H9 (cell line): ENCODE results near the gene CAV2. TPM values are rescaled to one million over a fixed set of nuclear protein-coding genes. Genes with fewer than 3 reads are reported as not detected.

Source experiments
- DNase-seq: peaks from one replicate; pipeline ENCODE4 v3.0.0-alpha.2; 2017
- H2AFZ ChIP-seq: one replicate; pipeline ENCODE4 v1.6.1; 2013; ENCODE audit warnings: mild to moderate bottlenecking, low read length, control low read depth, moderate library complexity
- H2AK5ac ChIP-seq: 2 replicates; pipeline ENCODE4 v1.6.1; 2013; ENCODE audit warnings: low read length, control low read depth, mixed read lengths; ENCODE audit not compliant: insufficient read length
- H2BK120ac ChIP-seq: one replicate; pipeline ENCODE4 v1.6.1; 2013; ENCODE audit warnings: low read depth, mild to moderate bottlenecking, low read length, control low read depth, inconsistent platforms; ENCODE audit not compliant: poor library complexity, severe bottlenecking
- H2BK12ac ChIP-seq: 2 replicates; pipeline ENCODE4 v1.6.1; 2013; ENCODE audit warnings: low read length, control low read depth, mixed read lengths, low read depth; ENCODE audit not compliant: insufficient read length
- H2BK15ac ChIP-seq: 2 replicates; pipeline ENCODE4 v1.6.1; 2013; ENCODE audit warnings: low read depth, low read length, control low read depth
- H2BK20ac ChIP-seq: one replicate; pipeline ENCODE4 v1.6.1; 2013; ENCODE audit warnings: low read depth, mild to moderate bottlenecking, low read length, control low read depth, inconsistent platforms; ENCODE audit not compliant: poor library complexity, severe bottlenecking
- H2BK5ac ChIP-seq: 2 replicates; pipeline ENCODE4 v1.6.1; 2013; ENCODE audit warnings: low read length, control low read depth, mixed read lengths; ENCODE audit not compliant: insufficient read length
- H3K14ac ChIP-seq: 2 replicates; pipeline ENCODE4 v1.6.1; 2013; ENCODE audit warnings: low read length, control low read depth; ENCODE audit not compliant: insufficient read depth
- H3K18ac ChIP-seq: 2 replicates; pipeline ENCODE4 v1.6.1; 2013; ENCODE audit warnings: low read depth, mild to moderate bottlenecking, mixed read lengths, low read length, control low read depth; ENCODE audit not compliant: insufficient read length
- H3K23ac ChIP-seq: 2 replicates; pipeline ENCODE4 v1.6.1; 2013; ENCODE audit warnings: low read length, control low read depth, mixed read lengths, low read depth; ENCODE audit not compliant: insufficient read length
- H3K23me2 ChIP-seq: 2 replicates; pipeline ENCODE4 v1.6.1; 2013; ENCODE audit warnings: low read depth, mild to moderate bottlenecking, mixed read lengths, low read length, control low read depth; ENCODE audit not compliant: insufficient read length, poor library complexity, severe bottlenecking
- H3K27ac ChIP-seq: 2 replicates; pipeline ENCODE4 v1.5.1; 2013; ENCODE audit warnings: low read length, control low read depth, mixed read lengths, low read depth; ENCODE audit not compliant: insufficient read length
- H3K27me3 ChIP-seq: 2 replicates; pipeline ENCODE4 v1.6.1; 2013; ENCODE audit warnings: low read length, control low read depth, inconsistent platforms; ENCODE audit not compliant: insufficient read depth
- H3K4ac ChIP-seq: 2 replicates; pipeline ENCODE4 v1.6.1; 2013; ENCODE audit warnings: low read depth, mild to moderate bottlenecking, control low read depth, inconsistent platforms, low read length, moderate library complexity
- H3K4me1 ChIP-seq: 2 replicates; pipeline ENCODE4 v1.6.1; 2013; ENCODE audit warnings: low read length, control low read depth, inconsistent platforms; ENCODE audit not compliant: insufficient read depth
- H3K4me2 ChIP-seq: 2 replicates; pipeline ENCODE4 v1.6.1; 2013; ENCODE audit warnings: low read length, control low read depth, mixed read lengths; ENCODE audit not compliant: insufficient read length, insufficient read depth
- H3K56ac ChIP-seq: 2 replicates; pipeline ENCODE4 v1.6.1; 2013; ENCODE audit warnings: low read depth, mild to moderate bottlenecking, mixed read lengths, low read length, control low read depth; ENCODE audit not compliant: insufficient read length
- H3K79me1 ChIP-seq: 2 replicates; pipeline ENCODE4 v1.6.1; 2013; ENCODE audit warnings: low read depth, mild to moderate bottlenecking, moderate library complexity, low read length, control low read depth, inconsistent platforms; ENCODE audit not compliant: insufficient read depth, poor library complexity, severe bottlenecking
- H3K79me2 ChIP-seq: 2 replicates; pipeline ENCODE4 v1.6.1; 2013; ENCODE audit warnings: low read length, control low read depth, inconsistent platforms; ENCODE audit not compliant: insufficient read depth
- H3K9ac ChIP-seq: 2 replicates; pipeline ENCODE4 v1.6.1; 2013; ENCODE audit warnings: low read length, control low read depth, mixed read lengths; ENCODE audit not compliant: insufficient read length; ENCODE audit errors: extremely low read depth
- H3K9me3 ChIP-seq: one replicate; pipeline ENCODE4 v1.6.1; 2013; ENCODE audit warnings: low read depth, low read length, inconsistent platforms; ENCODE audit not compliant: control insufficient read depth
- H3T11ph ChIP-seq: one replicate; pipeline ENCODE4 v1.6.1; 2013; ENCODE audit warnings: mild to moderate bottlenecking, low read length, control low read depth, inconsistent platforms
- H4K20me1 ChIP-seq: one replicate; pipeline ENCODE4 v1.6.1; 2013; ENCODE audit not compliant: control insufficient read depth, insufficient read length, insufficient read depth
- H4K5ac ChIP-seq: 2 replicates; pipeline ENCODE4 v1.6.1; 2013; ENCODE audit warnings: low read depth, mild to moderate bottlenecking, mixed read lengths, low read length, control low read depth; ENCODE audit not compliant: insufficient read length
- H4K8ac ChIP-seq: replicated peaks from 2 replicates; pipeline ENCODE4 v1.6.1; 2013; ENCODE audit warnings: low read length, control low read depth, mixed read lengths, low read depth; ENCODE audit not compliant: insufficient read length
- H4K91ac ChIP-seq: 2 replicates; pipeline ENCODE4 v1.6.1; 2013; ENCODE audit warnings: low read depth, mild to moderate bottlenecking, moderate library complexity, mixed read lengths, low read length, control low read depth; ENCODE audit not compliant: insufficient read length
- H3K27ac Mint-ChIP-seq, 3 experiments: 2 replicates in 2 of 3; 3 replicates in 1 of 3; pipeline ENCODE4 v1.8.0; 2020 to 2021; ENCODE audit warnings: mixed read lengths in 3 of 3, mild to moderate bottlenecking in 1 of 3, moderate library complexity in 1 of 3
- H3K27me3 Mint-ChIP-seq: 2 replicates; pipeline ENCODE4 v1.8.0; 2021; ENCODE audit warnings: low read depth, mild to moderate bottlenecking, moderate library complexity, mixed read lengths
- H3K36me3 Mint-ChIP-seq, 3 experiments: 2 replicates in 2 of 3; 3 replicates in 1 of 3; pipeline ENCODE4 v1.8.0; 2020 to 2021; ENCODE audit warnings: low read depth in 3 of 3, mixed read lengths in 3 of 3; ENCODE audit not compliant: insufficient read depth in 1 of 3
- H3K4me1 Mint-ChIP-seq, 2 experiments: 2 replicates each; pipeline ENCODE4 v1.8.0; 2020; ENCODE audit warnings: mixed read lengths in 2 of 2
- H3K4me3 Mint-ChIP-seq, 2 experiments: 2 replicates in 1 of 2; 3 replicates in 1 of 2; pipeline ENCODE4 v1.8.0; 2020 to 2021; ENCODE audit warnings: mild to moderate bottlenecking in 2 of 2, mixed read lengths in 2 of 2, moderate library complexity in 1 of 2
- H3K9me3 Mint-ChIP-seq, 2 experiments: 2 replicates in 1 of 2; 3 replicates in 1 of 2; pipeline ENCODE4 v1.8.0; 2020; ENCODE audit warnings: mild to moderate bottlenecking in 2 of 2, mixed read lengths in 2 of 2, moderate library complexity in 1 of 2
- CTCF ChIP-seq: fragments of 200-600 bp; sonication (generic); conservative IDR thresholded peaks from 3 replicates; pipeline ENCODE4 v1.8.0; 2021; ENCODE audit warnings: antibody characterized with exemption, mild to moderate bottlenecking
- WGBS: extraction: QIAGEN DNeasy Blood & Tissue Kit; methylation state at CpG from one replicate; pipeline ENCODE4 v1.1.7; 2013; ENCODE audit warnings: missing lambda C conversion rate, low lambda C conversion rate, mixed read lengths; ENCODE audit not compliant: insufficient read length; ENCODE audit errors: extremely low coverage; 5-methylcytosine and 5-hydroxymethylcytosine counted together
- total RNA-seq: library from RNA; stranded (reverse); gene quantifications from 2 replicates; pipeline ENCODE4 v1.2.1, GENCODE V29; 2021

Gene CAV2
- total RNA-seq, 1 experiment from 2014 or later, result 3.7 TPM

- no CpG with 5 or more reads among the region's 2 CpGs for WGBS
- no peak overlapping the region for H4K5ac ChIP-seq
- H4K91ac ChIP-seq, result no peak overlapping the region
- H3K36me3 Mint-ChIP-seq, result peaks cover 0 to 6% (median 3%) of the 10 kb centered on the region in 3 experiments; a peak in 2 of 7 replicates
- H2BK120ac ChIP-seq, result no peak overlapping the region
- H3K9ac ChIP-seq, result no peak overlapping the region
- H3K4ac ChIP-seq, result no peak overlapping the region
- H3K27me3 Mint-ChIP-seq, result no peaks in the 10 kb centered on the region
- H2BK20ac ChIP-seq, result no peak overlapping the region
- H3K9me3 Mint-ChIP-seq, result no peaks in the 10 kb centered on the region; a peak in 1 of 5 replicates
- H3K79me1 ChIP-seq, result no peaks in the 10 kb centered on the region
- H3K27ac ChIP-seq, result no peak overlapping the region
- H3K79me2 ChIP-seq, result no peaks in the 10 kb centered on the region
- DNase-seq, result no peak
- H4K20me1 ChIP-seq, result no peaks in the 10 kb centered on the region
- H4K8ac ChIP-seq, result no peak overlapping the region
- no peak overlapping the region for H3K56ac ChIP-seq
- no peaks in the 10 kb centered on the region for H3K4me1 ChIP-seq
- H3K4me2 ChIP-seq, result no peak overlapping the region
- no peak overlapping the region for H3K18ac ChIP-seq
- no peaks in the 10 kb centered on the region for H3K27me3 ChIP-seq
- H3K4me1 Mint-ChIP-seq, result peaks cover 0 to 3% of the 10 kb centered on the region in 2 experiments; a peak in 1 of 4 replicates
- H2AFZ ChIP-seq, result no peak overlapping the region
- no peak overlapping the region for H3K14ac ChIP-seq
- H3K9me3 ChIP-seq, result no peaks in the 10 kb centered on the region
- no peak overlapping the region for H3K23ac ChIP-seq
- H3K4me3 Mint-ChIP-seq, result no peak overlapping the region
- no peak overlapping the region for H3T11ph ChIP-seq
- no peaks in the 10 kb centered on the region for H3K23me2 ChIP-seq
- H2AK5ac ChIP-seq, result no peak overlapping the region
- no peak overlapping the region for H2BK12ac ChIP-seq
- no peak overlapping the region for H2BK15ac ChIP-seq
- H2BK5ac ChIP-seq, result no peak overlapping the region
- TF ChIP-seq CTCF, result no peak
- H3K27ac Mint-ChIP-seq, result no peak overlapping the region
These were observed 35.3 kb downstream of the CAV2 start for GRCh38 chr7:116534790-116535189.
